ENCODE measurements around the gene EPHA6.
"Not testable (repeated sequence)": the region's sequence is repeated elsewhere in the genome, so short reads cannot be mapped to it uniquely, and the experiment has no call there.

EPHA6 gene

DNA sequence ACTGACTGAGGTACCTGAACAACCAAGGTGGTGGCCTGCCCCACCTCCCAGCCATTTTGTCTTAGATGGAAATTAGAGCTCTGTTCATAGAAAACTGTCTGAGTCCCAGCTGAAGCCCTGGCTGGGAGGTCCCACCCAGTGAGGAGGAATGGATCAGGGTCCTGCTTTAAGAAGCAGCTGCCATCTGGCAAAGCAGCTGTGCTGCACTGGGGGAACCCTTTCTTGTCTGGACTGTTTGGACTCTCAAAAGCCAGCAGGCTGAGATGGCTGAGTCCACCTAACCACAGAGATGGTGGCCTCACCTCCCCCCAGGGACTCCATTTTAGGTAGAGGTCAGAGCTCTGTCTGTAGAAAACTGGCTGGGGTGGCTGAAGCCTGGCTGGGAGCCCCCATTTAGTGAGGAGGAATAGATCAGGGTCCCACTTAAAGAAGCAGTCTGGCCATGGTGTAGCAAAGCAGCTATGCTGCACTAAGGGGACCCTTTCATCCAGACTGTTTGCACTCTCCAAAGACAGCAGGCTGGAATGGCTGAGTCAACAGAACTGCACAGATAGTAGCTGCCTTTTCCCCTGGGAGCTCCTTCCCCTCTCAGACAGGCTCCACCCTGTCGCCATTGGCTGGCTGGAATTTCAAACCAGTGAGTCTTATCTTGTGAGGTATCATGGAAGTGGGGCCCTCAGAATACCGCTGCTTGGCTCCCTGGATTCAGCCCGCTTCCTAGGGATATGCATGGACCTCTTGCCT lies 116.9 kb downstream of the EPHA6 start:
- DNase-seq = no peak

DNA sequence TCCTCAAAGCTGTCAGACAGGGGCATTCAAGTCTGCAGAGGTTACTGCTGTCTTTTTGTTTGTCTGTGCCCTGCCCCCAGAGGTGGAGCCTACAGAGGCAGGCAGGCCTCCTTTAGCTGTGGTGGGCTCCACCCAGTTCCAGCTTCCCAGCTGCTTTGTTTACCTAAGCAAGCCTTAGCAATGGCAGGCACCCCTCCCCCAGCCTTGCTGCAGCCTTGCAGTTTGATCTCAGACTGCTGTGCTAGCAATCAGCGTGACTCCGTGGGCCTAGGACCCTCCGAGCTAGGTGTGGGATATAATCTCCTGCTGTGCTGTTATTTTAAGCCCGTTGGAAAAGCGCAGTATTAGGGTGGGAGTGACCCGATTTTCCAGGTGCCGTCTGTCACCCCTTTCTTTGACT lies 127.7 kb downstream of the EPHA6 start:
- not testable (repeated sequence) for DNase-seq

DNA sequence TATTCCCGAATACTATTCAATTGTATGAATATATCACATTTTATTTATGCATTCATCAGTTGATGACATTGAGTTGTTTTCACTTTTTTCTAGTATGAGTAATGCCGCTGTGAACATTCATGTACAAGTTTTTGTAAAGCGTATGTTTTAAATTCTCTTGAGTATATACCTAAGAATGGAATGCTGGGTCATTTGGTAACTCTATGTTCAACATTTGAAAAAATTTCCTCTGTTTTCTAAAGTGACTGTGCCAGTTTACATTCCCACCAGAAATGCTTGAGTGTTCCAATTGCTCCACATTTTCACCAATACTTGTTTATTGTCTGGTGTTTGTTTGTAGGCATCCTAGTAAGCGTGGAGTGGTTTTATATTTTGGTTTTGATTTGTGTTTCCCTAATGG lies 144.5 kb downstream of the EPHA6 start:
- no peak for DNase-seq

DNA sequence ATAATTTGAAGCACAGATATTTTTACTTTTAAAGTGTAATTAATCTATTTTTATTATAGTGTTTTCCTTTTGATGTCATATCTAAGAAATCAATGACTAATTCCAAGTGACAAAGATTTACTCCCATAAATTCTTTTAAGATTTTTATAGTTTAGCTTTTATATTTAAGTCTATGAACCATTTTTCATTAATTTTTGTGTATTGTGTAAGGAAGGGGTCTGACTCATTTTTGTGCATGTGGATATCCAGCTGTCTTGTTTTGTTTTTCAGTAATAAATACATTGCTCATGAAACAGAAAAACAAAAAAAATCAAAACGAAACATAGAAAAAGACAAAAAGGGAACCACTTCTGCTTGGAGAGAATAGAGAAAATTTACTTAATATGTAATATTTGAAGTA lies 145.1 kb downstream of the EPHA6 start:
- no peak for DNase-seq

DNA sequence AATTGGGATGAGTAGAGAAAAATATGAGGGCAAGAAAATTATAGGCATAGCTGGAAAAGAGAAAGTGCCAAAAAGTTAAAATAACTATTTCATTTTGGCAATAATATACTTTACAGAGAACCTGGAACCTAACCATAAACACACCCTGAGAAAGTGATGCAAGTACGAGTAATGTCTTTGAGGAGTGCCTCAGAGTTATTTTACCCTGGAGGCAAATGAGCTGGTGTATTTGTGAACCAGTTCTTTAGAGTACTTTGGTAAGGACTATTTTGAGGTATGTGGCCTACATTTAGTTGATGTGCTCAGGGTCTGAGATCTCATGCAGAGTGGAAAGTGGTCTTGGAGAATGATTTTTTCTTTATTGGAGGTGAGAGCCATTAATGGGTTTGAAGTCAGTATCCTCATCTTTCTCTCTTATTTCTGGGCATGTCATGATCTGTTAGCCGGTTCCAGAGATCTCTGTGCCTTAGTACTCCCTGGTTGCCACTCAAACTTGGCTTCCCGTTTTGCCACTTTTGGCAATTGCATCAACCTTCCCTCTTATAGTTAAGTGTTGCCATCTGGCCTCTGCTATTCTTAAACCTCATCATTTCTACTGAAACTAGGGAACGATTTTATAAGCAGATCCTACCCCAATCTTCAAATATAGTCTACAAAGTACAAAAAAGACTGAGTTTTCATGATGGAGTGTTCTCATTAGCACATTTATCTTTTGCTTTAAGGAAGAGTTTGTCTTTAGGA lies 145.7 kb downstream of the EPHA6 start:
- no peak for DNase-seq

DNA sequence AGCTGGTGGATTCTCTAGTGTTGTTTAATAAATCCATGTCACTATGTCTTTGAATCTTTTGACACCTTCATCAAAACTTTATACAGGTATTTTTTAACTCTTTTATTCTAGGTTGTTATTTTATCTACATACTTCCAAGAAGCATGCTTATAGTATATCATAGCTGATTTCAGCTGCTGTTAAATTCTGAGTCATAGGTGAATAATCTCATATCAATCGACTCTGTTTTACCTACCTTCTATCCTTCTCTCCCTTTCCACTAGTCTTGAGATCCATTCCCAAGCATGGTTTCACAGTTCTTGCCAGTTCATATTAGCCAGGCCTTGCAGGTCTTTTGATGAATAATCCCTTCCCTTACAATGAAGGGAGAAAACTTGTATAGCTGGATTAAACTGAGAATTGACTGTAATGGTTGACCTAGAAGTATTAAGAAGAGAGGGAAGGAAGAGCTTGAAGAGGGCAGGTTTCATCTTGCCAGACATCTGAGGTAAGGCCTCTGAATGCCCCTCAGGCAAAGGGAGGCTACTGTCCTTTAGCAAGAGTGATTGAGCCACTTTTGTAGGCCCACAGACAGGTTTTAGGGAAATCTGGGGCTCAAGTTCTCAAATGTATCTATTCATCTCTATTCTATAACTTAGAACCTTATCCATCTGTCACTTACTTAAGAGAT lies 146.4 kb downstream of the EPHA6 start:
- no peak for DNase-seq

DNA sequence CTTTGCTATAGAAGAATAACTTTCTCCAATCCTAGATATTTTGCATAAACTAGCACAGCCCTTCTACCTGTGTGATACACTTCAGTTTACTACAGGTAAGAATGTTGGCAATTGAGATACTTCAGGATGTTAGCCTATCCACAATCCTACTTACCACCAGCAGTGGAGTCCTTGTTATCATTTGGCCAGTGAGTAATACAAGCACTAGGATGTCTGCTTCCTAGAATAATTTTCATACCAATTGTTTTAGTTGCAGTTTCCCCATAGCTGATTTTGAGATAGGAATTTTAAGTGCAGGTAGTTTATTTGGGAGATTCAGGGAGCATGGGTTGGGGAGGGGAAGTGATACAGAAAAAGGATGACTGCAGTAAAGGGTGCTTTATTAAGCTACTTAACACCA lies 147.2 kb downstream of the EPHA6 start:
- DNase-seq = no peak

DNA sequence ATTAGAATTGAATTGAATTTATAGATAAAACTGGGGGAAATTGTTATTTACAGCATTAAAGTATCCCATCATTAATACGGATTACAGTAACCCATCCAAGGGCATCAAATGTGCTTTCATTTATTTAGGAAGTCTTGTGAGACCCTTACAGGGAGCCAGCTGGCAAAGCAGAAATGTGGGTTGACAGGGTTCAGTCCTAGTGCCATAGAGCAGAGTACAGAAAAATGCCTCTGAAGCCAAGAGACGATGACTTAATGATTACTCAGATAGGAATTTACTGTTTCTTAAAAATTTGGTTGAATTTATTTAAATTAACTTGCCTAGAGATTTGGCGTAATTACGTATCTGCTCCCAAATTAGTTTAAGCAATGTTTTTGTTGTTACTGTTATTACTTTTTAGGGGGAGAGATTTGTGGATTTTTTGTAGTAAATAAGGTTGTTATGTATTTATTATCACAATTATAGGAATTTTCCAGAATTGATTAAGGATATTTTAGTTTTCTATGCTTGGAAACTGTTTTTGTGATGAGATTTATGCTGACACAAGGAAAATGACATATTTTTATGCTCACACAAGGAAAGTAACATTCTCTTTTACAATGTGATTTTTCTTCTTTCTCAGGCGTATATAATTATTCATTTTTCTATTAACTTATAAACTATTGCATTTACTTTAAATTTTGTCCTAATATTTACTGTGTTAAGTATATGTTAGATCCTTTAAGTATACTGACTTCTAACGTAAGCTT lies 152.0 kb downstream of the EPHA6 start:
- DNase-seq = no peak

DNA sequence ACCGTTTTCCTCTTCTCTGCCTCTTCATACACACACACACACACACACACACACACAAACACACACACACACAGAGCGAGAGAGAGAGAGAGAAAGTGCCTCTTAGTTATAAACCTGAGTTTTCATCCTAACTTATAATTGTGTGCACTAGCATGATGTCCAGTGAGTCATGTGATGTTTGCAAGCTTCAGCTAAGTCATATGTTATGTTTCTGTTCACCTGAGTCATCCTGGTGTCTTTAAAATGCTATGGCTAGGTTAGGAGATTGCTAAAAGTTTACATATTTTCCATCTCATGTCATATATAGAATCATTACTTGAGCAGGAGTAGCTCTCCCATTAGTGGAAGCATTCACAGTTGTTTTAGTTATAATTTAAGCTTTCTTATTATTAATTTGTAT lies 155.8 kb downstream of the EPHA6 start:
- no peak for DNase-seq

DNA sequence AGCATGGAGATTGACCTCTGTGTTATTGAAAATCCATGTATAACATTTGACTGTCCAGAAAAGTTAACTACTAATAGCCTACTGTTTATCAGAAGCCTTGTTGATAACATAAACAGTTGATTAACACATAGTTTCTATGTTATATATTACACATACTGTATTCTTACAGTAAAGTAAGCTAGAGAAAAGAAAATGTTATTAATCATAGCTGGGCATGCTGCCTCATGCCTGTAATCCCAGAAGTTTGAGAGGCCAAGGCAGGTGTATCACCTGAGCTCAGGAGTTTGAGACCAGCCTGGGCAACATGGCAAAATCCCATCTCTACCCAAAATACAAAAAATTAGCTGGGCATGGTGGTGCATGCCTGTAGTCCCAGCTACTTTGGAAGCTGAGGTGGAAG lies 163.3 kb downstream of the EPHA6 start:
- DNase-seq = no peak

DNA sequence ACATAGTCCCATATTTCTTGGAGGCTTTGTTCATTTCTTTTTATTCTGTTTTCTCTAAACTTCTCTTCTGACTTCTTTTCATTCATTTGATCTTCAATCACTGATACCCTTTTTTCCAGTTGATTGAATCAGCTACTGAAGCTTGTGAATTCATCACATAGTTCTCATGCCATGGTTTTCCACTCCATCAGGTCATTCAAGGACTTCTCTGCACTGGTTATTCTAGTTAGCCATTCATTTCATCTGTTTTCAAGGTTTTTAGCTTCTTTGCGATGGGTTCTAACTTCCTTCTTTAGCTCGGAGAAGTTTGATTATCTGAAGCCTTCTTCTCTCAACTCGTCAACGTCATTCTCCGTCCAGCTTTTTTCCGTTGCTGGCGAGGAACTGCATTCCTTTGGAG lies 169.3 kb downstream of the EPHA6 start:
- not testable (repeated sequence) for DNase-seq

DNA sequence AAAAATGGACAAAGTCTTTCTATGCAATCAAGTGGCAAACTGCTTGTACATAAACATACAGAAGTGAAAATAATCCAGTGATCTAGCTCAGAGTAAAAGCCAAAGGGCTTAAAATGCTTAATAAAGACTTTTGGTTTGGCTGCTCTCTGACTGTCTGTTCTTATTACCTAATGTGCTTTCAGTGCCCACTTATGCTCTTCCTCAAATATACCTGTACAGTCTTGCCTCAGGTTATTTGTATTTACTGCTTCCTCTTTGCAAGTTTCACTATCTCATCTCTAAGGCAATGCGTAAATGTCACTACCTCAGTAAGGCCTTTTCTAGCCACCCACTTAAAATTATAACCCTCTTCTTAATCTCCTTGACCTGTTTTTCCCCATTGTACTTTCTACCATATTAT lies 171.8 kb downstream of the EPHA6 start:
- no peak for DNase-seq

DNA sequence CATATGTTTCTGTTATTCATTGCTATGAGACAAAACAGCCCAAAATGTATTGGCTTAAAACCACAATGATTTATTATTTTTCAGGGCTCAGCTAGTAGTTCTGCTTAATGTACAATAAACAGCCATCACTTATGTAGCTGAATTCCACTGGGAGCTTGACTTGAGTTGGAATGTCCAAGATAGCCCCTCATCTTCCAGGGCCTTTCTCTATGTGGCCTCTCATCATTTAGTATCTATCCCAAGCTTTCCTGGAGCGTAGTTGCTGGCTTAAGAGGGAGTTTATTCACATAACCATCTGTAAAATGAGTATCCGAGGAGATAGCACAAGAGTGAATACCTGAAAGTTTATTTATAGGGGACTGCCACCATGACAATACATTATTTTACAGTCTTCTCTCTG lies 176.8 kb downstream of the EPHA6 start:
- DNase-seq = no peak

DNA sequence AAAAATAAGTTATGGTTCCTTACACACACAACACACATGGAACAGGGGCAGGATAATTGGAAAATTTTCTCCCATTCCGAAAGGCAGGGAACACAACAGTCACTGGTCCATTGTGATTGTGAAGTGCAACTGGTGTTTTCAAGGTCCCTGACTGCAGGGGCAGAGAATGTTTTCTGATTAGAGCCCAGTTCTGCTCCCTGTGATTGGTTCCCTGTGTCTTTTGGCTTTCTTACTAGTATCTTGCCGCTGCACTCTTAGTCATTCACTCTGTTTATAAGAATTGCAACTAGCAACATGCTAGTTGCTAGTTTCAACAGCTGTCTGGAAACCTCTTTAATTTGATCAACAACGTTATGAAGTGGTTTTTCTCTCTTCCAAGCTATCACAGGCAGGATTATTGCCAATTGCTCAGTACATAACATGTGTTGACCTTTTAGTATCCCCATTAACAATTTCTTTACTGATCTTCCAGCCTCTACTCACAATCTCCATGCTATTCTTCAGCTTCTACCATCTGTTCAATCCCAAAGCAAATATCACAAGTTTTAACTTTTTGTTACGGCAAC lies 177.5 kb downstream of the EPHA6 start:
- no peak for DNase-seq

DNA sequence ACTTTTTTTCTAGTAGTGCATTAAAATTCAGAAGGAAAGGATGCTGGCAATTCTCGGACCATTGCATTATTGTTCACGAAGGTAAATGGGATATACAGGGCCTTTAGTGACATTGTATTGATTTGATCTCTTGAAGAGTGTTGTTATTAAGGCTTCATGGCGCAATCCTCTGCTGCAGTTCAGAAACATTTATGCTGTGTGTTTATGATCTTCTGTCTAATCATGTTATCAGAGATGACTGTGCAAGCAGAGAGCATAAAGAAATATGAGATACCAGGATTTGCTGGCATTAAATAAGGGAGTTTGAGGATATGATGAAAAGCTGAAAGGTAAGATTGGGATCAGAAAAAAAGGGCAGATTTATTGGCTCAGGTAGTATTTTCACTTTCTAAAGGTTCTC lies 180.6 kb downstream of the EPHA6 start:
- no peak for DNase-seq

DNA sequence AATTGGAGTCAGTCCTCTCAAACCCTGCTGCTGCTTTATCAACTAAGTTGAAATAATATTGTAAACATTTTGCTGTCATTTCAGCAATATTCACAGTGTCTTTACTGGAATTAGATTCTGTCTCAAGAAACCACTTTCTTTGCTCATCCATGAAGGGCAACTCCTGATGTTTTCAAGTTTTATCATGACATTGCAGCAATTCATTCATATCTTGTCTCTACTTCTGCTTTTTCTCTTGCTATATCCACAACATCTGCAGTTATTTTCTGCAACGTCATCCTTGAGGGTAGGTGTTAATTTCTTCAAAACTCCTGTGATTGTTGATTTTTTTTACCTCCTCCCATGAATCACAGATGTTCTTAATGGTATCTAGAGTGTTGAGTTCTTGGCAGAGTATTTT lies 181.6 kb downstream of the EPHA6 start:
- no peak for DNase-seq

DNA sequence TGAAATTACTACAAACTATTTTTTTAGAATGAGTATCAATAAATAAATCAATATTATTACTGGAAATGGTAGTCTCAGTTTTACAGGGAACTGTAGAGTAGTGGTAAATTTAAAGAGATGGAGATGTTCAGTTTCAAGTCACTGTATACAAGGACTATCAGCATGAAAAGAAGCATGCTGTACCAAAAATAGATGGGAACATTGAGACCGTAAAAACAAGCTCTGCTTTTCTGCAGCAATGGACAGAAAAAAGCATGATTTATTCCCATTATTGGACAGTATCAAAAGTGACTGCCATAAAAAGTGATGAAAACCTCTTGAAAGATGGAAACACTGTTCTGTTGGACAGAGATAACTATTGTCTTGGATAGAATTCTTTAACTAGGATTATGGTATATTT lies 187.2 kb downstream of the EPHA6 start:
- DNase-seq = no peak

DNA sequence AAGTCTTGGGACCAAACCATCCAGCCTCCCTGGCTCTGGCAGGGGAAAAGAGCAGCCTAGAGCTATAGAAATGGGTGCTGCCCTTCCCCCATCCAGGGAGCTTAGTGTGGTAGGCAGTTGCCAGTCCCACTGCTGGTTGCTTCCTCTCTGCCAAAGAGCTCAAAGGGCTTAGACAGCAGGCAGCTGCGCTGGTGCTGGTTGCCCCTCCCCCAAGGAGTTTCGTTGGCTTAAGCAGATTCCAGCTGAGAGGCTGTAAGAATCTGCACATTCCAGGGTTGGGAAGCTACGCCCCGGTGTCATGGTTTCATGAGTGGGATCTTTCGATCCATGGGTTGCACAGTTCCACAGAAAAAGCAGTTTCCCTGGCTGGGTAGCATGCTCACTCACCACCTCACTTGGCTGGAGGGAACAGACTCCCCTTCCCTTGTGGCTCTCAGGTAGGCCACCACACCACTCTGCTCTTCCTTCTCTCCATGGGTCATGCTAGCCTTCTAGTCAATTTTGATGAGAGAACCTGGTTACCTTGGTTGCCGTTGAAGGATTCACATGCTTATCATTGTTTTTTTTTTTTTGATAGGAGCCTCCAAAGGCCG lies 195.1 kb downstream of the EPHA6 start:
- no peak for DNase-seq

DNA sequence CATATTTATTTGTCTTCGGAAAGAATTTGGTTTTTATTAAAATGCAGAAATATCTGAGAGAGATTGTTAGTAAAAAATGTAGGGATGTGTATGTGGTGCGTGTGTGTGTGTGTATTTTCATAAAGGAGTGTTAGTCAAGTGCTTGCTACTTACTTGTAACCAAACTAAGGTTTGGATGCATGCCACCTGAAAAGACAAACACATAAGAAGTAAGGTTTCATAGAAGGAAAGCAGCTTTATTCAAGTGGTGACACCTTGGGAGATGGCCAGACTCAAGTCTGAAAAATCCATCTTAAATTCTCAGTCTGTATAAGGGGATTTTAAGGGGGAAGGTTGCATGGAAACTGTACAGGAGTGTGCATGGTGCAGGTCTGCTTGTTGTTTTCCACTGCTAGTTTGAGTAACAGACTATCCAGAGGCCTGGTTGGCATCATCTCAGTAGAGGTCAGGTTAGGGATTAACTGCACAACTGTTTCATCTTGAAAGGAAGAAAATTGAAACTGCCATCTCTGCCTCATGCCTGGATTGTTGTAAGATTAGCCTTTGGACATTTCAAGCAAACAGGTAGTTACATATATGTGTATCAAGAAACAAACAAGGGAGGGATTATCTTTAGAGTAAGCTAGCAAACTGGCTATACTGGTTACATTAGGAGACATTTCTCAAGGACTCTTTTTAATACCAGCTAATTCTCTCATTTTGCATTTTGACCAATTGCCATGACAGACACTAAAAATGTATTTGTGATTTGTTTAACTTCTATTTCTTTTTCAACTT lies 196.7 kb downstream of the EPHA6 start:
- no peak for DNase-seq

DNA sequence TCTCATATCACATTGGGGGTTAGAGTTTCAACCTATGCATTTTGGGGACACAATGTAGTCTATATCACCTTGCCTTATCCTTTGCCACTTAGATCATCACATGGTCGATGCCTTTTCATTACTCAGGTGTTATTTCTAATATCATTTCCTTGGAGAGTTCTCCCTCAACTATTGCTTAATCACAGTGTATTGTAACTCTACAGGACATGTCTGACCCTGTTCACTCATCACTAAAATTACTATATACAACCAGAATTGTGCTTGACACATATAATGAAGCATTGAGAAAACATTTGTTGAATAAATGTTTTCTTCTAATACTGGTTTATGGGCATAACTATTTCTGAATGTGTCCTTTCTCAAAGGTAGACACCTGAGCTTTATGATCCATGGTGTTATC lies 207.4 kb downstream of the EPHA6 start:
- no peak for DNase-seq

DNA sequence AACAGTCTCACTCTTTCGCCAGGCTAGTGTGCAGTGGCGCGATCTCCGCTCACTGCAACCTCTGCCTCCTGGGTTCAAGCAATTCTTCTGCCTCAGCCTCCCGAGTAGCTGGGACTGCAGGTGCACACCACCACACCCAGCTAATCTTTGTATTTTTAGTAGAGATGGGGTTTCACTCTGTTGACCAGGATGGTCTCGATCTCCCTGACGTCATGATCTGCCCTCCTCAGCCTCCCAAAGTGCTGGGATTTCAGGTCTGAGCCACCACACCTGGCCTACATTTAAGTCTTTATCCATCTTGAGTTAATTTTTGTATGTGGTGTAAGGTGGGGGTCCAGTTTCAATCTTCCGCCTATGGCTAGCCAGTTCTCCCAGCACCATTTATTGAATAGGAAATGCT lies 211.2 kb downstream of the EPHA6 start:
- not testable (repeated sequence) for DNase-seq

DNA sequence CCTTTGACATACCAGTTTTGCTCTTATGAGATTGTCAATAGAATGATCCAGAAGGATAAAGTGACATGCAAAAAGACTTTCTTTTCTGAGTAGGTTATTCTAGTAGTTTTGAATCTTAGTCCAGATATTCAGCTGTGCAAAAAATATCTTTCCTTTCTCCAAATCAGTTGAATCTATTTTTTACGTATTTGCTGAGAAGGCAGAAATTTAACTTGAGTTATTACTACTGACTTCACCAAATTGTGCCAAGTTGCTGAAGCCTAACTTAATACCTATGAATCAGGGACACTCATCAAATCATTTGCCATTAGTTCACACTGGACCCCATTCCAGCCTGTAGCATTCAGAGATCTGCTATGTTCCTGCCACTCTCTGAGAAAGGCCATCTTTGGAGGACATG lies 215.6 kb downstream of the EPHA6 start:
- no peak for DNase-seq
